ENCODE results near the gene CERS1.
A peak's percentile ranks its signal among the peaks of the same experiment; 100 is the strongest.

CERS1 gene

DNA sequence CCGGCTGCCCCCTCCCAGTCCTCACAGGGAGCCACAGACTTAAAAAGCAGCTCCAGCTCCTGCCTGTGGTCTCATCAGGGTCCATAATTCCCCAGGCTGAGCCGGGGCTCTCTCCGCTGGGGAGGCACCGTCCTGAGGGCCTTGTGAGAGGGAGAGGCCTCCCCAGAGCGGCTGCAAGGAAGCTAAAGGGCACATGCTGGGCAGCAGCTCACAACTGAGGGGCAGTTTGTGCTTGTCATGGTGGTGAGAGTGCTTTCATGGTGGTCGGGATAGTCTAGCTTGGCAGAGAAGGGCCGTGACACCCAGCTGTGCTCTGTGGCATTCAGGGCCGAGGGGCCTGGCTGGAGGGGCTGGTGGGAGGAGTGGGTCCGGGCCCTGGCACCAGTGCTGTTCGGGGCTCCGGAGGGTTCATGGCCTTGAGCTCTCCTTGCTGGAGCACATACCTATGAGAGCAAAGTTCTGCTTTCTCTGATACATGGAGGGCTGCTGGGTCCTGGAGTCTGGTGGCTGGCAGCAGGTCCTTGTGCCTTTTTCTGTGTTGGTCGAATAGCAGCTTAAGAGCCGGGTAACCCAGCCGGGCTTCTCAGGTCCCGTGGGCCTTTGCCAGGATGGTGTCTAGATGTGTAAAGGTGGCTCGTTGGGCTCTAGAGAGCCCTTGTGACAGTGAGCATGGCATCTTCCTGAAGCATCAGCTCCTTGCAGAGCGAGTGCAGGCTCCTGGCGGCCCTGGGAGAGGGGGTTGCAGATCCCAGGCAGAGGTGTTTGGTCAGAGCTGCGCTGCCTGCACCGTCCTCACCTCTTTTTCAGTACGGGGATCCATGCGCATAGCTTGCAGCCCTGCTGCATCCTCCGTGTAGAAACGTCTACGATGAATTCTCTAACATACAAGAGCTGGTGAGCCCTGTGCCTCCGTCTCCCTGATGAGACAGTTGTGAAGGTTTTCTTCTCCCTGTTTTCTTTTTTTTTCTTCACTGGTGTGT is 55.4 kb downstream of the CERS1 start:
- DNase-seq (ENCODE audit: low read depth, low spot score): no peak

DNA sequence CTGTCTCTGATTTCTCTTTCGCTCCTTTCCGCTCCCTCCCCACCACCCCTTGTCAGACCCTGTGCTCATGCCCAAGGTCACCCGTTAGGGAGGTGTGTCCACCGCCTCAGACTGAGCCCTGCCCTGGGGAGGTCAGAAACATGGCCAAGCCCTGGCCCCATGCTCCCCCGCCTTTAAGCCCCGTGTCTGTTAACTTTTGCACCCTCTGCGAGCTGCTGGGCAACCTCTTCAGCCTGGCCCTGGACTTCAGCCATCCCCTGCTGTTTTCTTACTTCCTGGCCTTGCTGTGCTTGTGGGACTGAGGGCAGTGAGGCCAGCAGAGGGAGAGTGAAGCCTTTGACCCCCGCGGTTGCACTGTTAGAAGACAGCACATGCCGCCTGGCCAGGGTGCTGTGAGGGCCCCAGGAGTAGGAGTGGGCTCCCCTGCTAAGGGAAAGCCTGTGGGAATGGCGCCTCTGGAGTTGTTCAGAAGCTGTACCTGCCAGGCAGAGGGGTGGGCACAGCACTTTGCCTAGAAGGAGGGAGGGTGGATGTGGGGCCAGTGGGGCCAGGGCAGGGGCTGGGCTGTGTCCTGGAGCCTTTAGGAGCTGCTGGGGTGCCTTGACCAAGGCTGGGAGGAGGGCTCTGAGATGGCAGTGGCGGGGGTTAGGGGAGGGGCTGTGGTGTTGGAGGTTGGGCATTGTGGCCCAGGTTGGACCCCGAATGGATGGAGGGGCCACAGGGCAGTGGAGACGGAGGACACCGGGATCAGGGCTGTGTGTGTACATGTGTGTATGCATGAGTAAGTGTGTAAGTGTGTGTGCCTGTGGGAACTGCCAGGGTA is 56.3 kb downstream of the CERS1 start:
- no peak for DNase-seq (ENCODE audit: low read depth, low spot score)

DNA sequence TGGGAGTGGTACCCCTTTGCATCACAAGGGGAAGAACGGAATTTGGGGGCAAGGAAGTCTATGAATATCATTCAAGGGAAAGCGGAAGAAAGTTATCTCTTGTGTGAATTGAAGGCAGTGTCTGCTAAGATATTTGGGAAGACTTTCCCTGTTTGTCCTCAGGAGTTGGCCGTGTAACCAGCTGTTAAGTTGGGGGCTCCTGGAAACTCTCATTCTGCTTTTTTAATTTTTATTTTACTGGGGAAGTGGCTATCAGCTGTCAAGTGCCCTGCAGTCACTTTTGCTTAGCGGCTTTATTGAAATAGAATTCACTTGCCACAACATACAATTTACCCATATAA is 61.3 kb downstream of the CERS1 start:
- DNase-seq (ENCODE audit: low read depth, low spot score): no peak

DNA sequence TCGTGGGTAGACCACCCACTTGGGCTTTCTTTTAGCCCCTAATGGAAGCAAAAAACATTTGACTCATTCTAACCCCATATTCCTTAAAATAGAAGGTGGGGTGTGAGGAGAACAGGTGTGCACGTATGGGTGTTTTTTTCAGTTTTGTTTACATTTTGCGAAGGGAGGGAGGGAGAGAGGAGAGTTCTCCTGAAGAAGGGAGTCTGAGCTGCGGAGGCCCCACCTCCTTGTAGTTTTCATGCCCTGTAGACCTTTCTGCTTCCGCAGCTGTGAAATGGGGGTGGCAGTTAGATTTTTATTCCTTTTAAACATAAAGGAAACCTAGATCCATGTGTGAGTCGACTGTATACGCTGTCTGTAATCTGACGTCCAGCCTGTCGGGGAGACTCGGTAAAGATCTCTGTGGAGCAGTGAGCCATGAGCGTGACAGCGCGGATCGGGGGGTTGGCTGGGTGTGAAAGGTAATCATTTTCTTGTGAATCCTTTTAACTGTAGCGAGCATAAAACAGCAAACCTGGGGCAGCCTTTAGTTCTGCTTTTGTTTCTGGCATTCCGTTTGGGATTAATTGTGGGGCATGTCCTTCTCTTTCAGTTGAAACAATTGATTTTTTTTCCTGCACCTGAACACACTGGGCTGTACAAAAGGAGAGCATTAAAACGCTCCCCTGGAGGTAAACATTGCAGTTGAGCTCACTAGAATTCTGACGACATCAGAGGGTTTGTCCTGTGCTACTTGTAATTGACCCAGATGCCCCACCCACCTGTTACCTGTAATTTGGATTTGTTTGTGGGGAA is 61.9 kb downstream of the CERS1 start:
- DNase-seq (ENCODE audit: low read depth, low spot score): no peak

DNA sequence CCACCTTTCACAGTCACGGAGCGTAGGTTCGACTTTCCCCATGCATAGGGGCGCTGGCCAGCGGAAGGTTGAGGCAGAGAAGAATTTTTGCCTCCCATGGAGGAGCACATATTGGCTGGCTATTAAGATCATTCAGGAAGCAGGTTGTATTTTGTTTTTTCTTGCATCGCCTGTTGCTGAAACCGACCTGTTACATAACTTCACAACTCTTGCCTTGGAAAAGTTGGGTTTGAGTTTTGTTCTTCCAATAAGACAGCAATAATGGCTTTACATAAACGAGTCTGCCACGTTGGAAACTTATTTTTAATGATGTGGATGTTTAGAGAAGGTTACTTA is 62.8 kb downstream of the CERS1 start:
- no peak for DNase-seq (ENCODE audit: low read depth, low spot score)

DNA sequence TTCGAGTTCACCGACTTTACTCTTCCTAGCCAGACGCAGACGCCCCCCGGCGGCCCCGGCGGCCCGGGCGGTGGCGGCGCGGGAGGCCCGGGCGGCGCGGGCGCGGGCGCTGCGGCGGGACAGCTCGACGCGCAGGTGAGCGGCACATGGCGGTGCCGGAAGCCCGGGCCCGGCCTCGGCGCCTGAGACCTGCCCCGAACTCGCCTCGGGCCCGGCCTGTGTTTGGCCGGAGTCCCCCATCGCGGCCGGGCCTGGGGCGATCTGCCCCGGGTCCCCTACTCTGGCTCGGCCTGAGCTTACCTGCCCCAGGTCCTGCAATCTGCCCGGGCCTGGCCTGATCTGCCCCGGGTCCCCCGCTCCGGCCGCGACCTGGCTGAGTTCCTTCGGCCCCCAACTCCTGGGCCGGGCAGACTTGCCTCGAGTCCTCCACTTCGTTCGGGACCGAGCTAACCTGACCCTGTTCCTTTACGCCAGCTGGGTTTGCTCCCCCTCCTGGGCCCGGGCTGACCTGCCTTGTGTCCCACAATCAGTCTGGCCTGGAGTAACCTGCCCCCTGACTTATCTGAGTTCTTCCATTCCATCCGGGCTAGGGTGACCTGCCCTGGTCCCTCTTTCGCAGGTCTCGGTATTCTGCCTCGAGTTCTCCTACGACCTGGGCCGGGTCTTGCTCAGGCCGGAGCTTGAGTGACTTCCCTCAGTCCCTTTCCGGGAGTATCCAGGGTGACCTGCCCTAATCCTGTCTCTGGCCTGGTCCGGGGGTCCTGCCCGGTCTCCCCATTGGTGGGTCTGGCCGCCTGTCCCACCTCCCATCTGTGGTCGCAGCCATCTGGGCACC is 63.4 kb downstream of the CERS1 start:
- DNase-seq (ENCODE audit: low read depth, low spot score): no peak

DNA sequence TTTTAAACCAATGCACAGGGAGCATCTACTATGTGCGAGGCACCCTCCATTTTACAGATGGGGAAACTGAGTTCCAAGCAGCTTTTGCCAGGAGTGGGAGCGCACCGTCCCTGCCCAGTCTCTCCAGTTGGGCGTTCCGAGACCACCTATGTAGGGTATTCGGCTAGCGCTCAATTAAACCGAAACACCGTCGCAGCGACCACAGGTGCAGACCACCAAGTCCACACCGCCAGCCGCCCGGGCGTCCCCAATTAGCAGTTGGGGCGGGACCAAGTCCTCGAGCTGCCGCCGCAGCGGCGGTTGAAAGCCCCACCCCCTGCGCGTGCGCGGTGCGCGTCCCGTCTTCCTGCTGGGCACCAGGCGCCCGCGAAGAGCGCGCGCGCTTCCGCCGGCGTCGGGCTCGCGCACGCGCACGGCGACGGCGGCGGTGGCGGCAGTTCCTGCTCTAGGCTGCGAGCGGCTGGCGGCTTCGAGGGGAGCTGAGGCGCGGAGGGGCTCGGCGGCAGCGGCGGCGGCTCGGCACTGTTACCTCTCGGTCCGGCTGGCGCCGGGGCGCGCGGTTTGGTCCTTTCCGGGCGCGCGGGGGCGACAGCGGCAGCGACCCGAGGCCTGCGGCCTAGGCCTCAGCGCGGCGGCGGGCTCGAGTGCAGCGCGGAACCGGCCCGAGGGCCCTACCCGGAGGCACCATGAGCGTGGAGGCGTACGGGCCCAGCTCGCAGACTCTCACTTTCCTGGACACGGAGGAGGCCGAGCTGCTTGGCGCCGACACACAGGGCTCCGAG is 64.2 kb downstream of the CERS1 start, which contains the start of gene UPF1:
Gene UPF1 (plus strand): TSS at position 436 of the 782 bp plus-strand sequence. CDS start 251 bp downstream, at position 687.
- peak; percentile 64 for DNase-seq (ENCODE audit: low read depth, low spot score)

DNA sequence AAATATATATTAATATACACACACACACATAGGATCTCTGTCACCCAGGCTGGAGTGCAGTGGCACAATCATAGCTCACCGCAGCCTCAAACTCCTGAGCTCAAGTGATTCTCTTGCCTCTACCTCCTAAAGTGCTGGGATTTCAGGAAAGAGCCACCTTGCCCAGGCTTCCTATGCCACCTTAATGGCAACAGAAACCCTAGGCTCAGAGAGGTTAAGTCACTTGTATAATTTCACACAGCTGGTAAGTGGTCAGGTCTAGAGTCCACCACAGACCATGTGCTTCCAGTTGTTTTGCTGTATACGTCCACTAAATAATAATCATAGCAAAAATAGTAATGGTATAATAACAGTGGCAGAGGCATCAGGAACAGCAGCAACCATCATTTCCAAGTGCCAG is 65.5 kb downstream of the CERS1 start:
- no peak for DNase-seq (ENCODE audit: low read depth, low spot score)

DNA sequence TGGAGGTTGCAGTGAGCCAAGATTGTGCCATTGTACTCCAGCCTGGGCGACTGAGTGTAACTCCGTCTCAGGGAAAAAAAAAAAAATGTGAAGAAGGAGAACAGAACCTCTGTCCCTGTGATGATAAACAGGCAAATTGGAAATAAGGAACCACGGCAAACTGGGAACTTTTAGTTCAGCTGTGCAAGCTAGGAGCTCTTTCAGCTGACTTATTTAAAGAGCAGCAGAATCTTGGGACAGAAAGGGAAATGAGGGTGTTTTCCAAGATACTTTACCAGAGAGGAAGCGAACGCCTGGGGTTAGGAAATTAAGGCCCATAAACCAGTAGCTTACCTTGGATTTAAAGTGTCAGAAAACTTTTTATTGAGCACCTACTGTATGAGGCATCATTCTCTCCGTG is 67.2 kb downstream of the CERS1 start:
- DNase-seq (ENCODE audit: low read depth, low spot score): no peak
